GM20431 (cell line): ENCODE results near the gene LNPK.
"Not testable (repeated sequence)": the region's sequence is repeated elsewhere in the genome, so short reads cannot be mapped to it uniquely, and the experiment has no call there.

ENCODE experiments used
- in situ Hi-C: fragments of 300-500 bp; cut with MseI, MboI; formaldehyde crosslinking; loops from one replicate; pipeline ENCODE4 v1.15.0; 2020; ENCODE audit warnings: low sequenced_read_pairs; ENCODE audit not compliant: unreplicated experiment

Gene LNPK

GRCh38 chr2:176001916-176002687 is at the start of gene LNPK:
Gene LNPK (minus strand): TSS chr2:176002267. CDS start chr2:175995584, 6,683 bp downstream.
- in situ Hi-C loops, result no loop called here

GRCh38 chr2:176039375-176039774 is 37.3 kb upstream of the LNPK start:
- in situ Hi-C loops, result no loop called here

GRCh38 chr2:176038694-176039093 is 36.6 kb upstream of the LNPK start:
- in situ Hi-C loops, result no loop called here

DNA sequence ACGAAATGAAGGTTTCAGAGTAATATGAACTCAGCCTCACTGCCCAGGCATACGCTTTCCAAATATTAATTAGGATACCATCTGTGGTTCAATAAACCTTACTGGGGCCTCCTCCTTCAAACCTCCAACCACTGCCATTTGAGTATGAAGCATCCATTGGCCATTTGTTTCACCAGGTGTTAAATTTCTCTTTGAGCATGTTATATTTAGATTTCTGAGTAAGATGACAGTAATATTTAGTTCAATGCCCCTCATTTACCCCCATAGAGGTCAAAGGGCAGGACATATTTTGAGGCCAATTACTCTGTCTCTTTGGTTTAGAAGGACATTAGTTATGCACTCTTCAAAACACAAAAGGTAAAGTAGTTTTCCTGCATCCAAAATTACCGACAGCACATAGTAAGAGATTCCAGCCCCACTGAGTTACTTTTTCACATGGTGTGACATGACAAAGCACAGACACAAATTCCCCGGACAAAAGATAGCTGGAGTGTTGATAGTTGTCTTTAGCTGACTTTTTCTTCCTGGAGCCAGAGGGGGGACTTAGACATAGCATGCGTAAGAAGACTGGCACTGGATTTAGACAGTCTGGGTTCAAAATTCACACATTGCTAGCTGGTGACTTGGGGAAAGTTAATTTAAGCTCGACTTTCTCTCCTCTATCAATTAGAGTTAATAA is 33.1 kb upstream of the LNPK start:
- in situ Hi-C loops, result no loop called here

GRCh38 chr2:176027806-176028205 is 25.7 kb upstream of the LNPK start:
- in situ Hi-C loops, result no loop called here

GRCh38 chr2:176025932-176026331 is 23.9 kb upstream of the LNPK start:
- in situ Hi-C loops, result no loop called here

DNA sequence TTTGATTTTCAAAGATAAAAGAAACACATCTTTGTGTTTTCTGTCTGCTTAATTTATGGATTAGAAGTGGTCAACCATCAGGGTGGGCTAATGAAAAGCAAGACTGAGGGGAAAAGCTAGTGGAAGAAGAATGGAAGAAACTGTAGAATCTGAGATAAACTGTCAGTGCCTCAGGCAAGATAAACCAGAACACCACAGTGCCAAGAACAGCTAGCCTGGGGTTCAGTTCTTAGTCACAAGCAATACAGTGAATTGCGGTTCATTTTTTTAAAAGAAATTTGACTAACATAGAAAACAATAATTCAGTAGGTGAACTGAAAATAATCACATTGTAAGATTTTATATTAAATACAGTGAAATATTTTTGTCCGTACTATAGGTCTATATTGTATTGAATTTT is 22.0 kb upstream of the LNPK start:
- in situ Hi-C loops, result no loop called here

- in situ Hi-C loops, result no loop called here
Measured at GRCh38 chr2:176022048-176022447, 20.0 kb upstream of the LNPK start.

GRCh38 chr2:176020400-176020799 is 18.3 kb upstream of the LNPK start:
- in situ Hi-C loops, result no loop called here

- in situ Hi-C loops, result no loop called here
Measured at GRCh38 chr2:176018708-176019107, 16.6 kb upstream of the LNPK start.

DNA sequence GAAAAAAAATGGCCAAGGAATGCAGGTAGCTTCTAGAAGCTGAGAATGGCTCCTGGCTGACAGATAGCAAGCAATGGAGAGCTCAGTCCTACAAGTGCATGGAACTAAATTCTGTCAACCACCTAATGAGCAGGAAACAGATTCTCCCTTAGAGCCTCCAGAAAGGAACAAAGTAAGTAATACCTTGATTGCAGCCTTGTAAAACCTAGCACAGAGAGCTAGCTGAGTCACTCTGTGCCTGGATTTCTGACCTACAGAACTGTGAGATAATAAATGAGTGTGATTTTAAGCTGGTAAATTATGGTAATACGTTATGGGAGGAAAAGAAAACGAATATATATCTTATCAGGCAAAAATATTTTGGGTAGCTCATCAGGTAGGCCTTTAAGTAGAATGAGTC is 7.4 kb upstream of the LNPK start:
- in situ Hi-C loops, result no loop called here

DNA sequence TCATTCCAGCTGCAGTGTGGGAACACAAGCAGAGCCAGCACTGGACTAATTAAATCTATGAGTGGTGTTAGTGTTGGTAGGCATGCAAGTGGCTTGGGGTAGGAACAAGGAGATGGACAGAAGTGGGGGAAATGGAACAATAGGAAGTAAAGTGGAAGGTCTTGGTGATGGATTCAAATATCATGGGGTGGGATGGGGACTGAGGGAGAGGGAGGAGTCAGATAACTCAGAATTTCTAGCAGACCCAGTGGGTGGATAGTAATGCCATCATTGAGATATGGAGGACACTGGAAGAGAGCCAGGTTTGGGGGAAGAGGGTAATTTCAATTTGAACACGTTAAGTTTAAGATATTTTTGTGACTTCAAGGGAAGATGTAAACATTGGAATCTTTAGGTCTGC is 2.9 kb upstream of the LNPK start:
- in situ Hi-C loops, result no loop called here

GRCh38 chr2:176003958-176004357 is 1.9 kb upstream of the LNPK start:
- in situ Hi-C loops, result no loop called here

- in situ Hi-C loops, result no loop called here
Measured at GRCh38 chr2:176002688-176003210, 682 bp upstream of the LNPK start.

GRCh38 chr2:176001281-176001915 is 669 bp downstream of the LNPK start:
- in situ Hi-C loops, result no loop called here

DNA sequence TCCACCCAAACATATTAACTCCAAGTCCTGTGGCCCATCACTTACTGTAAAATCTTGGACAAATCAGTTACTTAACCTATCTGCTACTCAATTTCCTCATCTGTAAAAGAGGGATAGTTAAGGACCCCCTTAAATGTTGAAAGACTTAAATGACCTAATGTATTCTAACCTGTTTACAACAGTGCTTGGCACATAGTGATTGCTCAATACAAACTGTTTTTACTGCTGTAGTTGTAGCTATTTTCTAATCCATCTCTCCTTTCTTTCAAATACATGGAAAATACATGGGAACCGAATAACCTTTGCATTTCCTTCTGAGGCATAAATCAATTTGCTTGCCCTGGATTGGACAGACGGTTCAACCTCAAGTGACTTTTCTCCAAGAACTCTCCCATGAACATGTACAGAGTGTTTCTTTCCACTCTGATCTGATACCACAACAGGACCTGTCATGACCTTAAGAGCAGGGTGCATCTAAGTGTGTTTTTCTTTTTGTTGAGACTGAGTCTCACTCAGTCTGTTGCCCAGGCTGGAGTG is 2.7 kb downstream of the LNPK start:
- in situ Hi-C loops, result no loop called here

DNA sequence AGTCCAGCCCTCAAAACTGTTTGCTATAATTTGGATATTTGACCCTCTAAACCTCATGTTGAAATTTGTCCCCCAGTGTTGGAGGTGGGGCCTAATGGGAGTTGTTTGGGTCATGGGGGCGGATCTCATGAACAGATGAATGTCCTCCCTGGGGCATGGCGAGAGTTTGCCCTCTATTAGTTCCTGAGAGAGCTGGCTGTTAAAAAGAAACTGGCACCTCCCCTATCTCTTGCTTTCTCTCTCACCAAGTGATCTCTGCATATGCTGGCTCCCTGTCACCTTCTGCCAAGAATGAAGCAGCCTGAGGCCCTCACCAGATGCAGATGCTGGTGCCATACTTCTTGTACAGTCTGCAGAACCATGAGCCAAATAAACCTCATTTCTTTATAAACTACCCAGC is 12.0 kb downstream of the LNPK start:
- in situ Hi-C loops, result no loop called here

DNA sequence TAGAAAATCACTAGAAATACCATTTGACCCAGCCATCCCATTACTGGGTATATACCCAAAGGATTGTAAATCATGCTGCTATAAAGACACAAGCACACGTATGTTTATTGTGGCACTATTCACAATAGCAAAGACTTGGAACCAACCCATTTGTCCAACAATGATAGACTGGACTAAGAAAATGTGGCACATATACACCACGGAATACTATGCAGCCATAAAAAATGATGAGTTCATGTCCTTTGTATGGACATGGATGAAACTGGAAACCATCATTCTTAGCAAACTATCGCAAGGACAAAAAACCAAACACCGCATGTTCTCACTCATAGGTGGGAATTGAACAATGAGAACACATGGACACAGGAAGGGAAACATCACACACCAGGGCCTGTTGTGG is 14.9 kb downstream of the LNPK start:
- in situ Hi-C loops, result not testable (repeated sequence)

- in situ Hi-C loops, result no loop called here
Measured at GRCh38 chr2:175984846-175985245, 17.2 kb downstream of the LNPK start.

GRCh38 chr2:175981551-175981950 is 20.5 kb downstream of the LNPK start:
- in situ Hi-C loops, result no loop called here
